ENCODE results near the gene GPI. TPM values are rescaled to one million over a fixed set of nuclear protein-coding genes. Genes with fewer than 3 reads are reported as not detected.

The GPI gene
- total RNA-seq, 1 donor from 2014 or later, result 221 TPM

DNA sequence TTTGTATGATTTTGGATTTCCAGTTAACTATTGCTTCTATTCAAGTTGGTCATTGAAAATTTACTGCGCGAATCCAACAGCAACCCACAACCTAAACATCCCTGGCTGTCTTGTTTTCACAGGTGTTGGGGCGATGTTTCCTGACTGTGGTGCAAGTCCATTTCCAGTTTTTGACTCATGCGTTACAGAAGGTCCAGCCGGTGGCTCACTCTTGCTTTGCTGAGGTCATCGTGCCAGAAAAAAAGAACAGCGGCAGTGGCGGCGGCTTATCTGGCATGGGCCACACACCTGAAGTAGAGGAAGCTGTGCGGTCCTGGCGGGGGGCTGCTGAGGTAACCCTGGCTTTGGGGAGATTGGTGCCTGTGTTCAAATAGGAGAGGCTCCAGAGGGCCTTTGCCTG lies 45.2 kb upstream of the GPI start:
- peaks cover 12% of the 10 kb centered on the region for H3K36me3 Mint-ChIP-seq (ENCODE audit: low read depth)
- H3K4me3 Mint-ChIP-seq (ENCODE audit: unreplicated experiment), result no peak overlapping the region
- H3K27ac Mint-ChIP-seq (ENCODE audit: unreplicated experiment), result peak overlapping the region; percentile 85
- H3K4me1 Mint-ChIP-seq (ENCODE audit: low read depth), result peaks cover 45% of the 10 kb centered on the region
- no peaks in the 10 kb centered on the region for H3K9me3 Mint-ChIP-seq (ENCODE audit: low read depth)
- TF ChIP-seq CTCF (IDR thresholded peaks at IDR 0.05), result no peak
- no peaks in the 10 kb centered on the region for H3K27me3 Mint-ChIP-seq (ENCODE audit: low read depth)
- DNase-seq (ENCODE audit: low spot score), result no peak

DNA sequence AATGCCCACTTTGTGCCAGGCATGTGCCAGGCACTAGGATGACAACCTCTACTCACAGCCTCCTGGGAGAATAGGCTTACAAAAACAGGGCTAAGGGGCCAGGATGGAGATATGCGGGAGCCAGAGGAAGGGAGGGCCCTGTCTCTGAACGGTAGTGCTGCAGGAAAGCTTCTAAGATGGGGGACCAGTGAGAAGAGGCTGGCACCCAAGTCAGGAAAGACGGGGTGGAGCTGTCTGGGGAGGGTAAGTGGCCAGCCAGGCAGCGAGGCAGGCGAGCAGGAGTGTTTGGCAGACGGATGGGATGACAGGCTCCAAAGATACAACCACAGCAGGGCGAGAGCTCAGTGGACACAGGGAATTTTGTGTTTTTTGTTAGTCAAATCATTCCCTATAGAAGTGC lies 44.7 kb upstream of the GPI start:
- Mint-ChIP-seq H3K27me3 (ENCODE audit: low read depth) (no peaks in the 10 kb centered on the region), H3K36me3 (ENCODE audit: low read depth) (peaks cover 12% of the 10 kb centered on the region), H3K4me1 (ENCODE audit: low read depth) (peaks cover 41% of the 10 kb centered on the region), H3K4me3 (ENCODE audit: unreplicated experiment) (no peak overlapping the region), H3K27ac (ENCODE audit: unreplicated experiment) (peak overlapping the region; percentile 85), H3K9me3 (ENCODE audit: low read depth) (no peaks in the 10 kb centered on the region)
- no peak for DNase-seq (ENCODE audit: low spot score)
- no peak for TF ChIP-seq CTCF (IDR thresholded peaks at IDR 0.05)

- no peaks in the 10 kb centered on the region for H3K27me3 Mint-ChIP-seq (ENCODE audit: low read depth)
- peaks cover 18% of the 10 kb centered on the region for H3K36me3 Mint-ChIP-seq (ENCODE audit: low read depth)
- peaks cover 47% of the 10 kb centered on the region for H3K4me1 Mint-ChIP-seq (ENCODE audit: low read depth)
- no peak overlapping the region for H3K27ac Mint-ChIP-seq (ENCODE audit: unreplicated experiment)
- H3K9me3 Mint-ChIP-seq (ENCODE audit: low read depth), result no peaks in the 10 kb centered on the region
- no peak for DNase-seq (ENCODE audit: low spot score)
- no peak for TF ChIP-seq CTCF (IDR thresholded peaks at IDR 0.05)
- H3K4me3 Mint-ChIP-seq (ENCODE audit: unreplicated experiment), result no peak overlapping the region
These were observed 43.3 kb upstream of the GPI start for GRCh38 chr19:34321735-34322134.

DNA sequence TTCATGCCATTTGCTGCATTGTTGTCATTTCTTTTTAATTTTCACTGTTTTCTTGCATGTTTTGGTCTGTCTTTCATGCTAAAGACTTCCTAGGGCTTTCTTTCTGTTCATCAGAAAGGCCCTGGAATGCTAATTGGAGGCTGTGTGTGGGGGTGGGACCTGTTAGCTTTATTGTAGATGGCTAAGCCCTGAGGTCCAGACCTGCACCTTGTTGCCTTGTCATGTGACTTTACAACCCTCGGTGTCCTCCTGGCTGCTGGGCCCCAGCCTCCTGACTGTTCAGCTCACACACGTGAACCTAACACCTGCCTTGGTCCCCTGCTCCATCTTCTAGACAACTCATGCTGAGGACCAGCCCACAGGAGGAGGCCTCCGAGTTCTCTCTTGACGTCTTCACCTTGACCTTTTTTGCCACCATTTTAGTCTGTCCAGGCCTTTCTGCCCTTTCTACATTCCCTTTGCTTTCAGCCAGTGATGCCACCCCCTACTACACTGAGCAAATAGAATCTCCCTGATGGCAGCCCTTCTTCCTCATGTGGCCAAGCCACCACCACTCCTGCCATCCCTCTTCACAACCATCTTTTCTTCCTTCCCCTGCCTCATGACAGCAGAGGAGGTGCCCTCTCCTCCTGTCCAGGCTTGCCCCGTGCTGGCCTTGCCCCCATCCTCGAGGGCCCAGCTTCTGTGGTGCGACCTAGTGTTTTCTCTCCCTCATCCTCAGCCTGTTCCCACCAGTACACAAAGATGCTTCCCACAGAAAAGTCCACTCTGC lies 41.4 kb upstream of the GPI start:
- no peak overlapping the region for H3K27ac Mint-ChIP-seq (ENCODE audit: unreplicated experiment)
- no peak overlapping the region for H3K4me3 Mint-ChIP-seq (ENCODE audit: unreplicated experiment)
- H3K27me3 Mint-ChIP-seq (ENCODE audit: low read depth), result no peaks in the 10 kb centered on the region
- H3K9me3 Mint-ChIP-seq (ENCODE audit: low read depth), result no peaks in the 10 kb centered on the region
- H3K36me3 Mint-ChIP-seq (ENCODE audit: low read depth), result peaks cover 26% of the 10 kb centered on the region
- H3K4me1 Mint-ChIP-seq (ENCODE audit: low read depth), result peaks cover 34% of the 10 kb centered on the region
- TF ChIP-seq CTCF (IDR thresholded peaks at IDR 0.05), result no peak
- no peak for DNase-seq (ENCODE audit: low spot score)

DNA sequence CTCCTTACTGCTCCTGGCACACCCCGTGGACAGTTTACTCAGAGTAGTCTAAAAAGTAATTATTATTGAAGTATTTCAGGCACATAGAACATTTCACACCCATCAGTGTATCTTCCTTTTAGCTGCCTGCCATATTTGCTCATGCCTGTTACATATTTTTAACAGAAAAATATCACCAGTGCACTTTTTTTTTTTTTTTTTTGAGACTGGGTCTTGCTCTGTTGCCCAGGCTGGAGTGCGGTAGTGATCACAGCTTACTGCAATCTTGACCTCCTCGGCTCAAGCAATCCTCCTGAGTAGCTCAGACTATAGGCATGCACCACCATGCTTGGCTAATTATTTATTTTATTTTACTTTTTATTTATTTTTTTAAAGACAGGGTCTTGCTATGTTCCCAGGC lies 40.7 kb upstream of the GPI start:
- H3K36me3 Mint-ChIP-seq (ENCODE audit: low read depth), result peaks cover 29% of the 10 kb centered on the region

More for the DNA sequence above, 40.7 kb upstream of the GPI start:
- TF ChIP-seq CTCF (IDR thresholded peaks at IDR 0.05), result no peak
- H3K4me3 Mint-ChIP-seq (ENCODE audit: unreplicated experiment), result no peak overlapping the region
- DNase-seq (ENCODE audit: low spot score), result no peak
- H3K27me3 Mint-ChIP-seq (ENCODE audit: low read depth), result no peaks in the 10 kb centered on the region
- peaks cover 28% of the 10 kb centered on the region for H3K4me1 Mint-ChIP-seq (ENCODE audit: low read depth)
- H3K9me3 Mint-ChIP-seq (ENCODE audit: low read depth), result no peaks in the 10 kb centered on the region
- no peak overlapping the region for H3K27ac Mint-ChIP-seq (ENCODE audit: unreplicated experiment)
